Measurements from ENCODE around the gene KIRREL3.

The KIRREL3 gene

DNA sequence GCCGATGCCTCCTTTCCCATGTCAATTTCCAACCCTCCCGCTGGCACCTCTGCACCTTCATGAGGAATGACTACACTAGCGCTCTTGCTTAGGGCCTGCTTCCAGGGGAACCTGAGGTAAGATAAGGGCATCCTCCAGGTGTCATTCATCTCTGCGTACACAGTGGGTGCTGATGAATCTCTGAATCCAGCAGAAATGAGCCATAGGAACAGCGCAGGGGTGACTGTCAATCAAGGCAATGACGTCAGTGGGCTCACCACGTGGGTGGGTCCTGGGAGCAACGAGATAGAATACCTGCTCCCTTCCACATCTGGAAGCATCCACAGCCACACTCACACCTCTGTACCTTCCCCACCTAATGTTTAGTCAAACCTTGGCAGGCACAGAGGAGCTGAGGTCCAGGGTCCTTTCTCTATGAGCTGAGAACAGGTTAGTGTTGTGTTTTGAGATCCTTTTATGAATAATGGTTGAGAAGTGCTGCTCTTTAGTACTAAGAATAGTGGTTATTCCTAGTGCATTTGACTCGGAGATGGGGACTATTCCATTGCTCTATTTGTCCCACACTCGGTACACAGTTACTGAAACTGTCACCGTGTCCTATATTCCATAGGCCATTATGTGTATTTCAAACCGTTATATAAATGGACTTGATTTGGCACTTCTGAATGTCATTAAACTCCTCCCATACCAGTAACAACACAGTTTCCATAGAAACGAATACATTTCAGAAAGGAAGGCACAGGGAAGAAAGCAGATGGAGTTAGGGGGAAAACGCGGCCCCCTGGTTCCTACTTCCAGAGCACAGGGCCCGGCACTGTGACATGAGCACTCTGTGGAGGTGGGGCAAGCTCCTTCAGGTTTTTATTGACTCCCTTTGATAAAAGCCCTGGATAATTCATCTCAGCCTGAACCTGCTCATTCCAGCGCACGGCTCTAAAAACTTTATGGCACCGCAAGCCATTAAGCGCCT, 451.7 kb downstream of the KIRREL3 start:
- no peak for DNase-seq

- DNase-seq = no peak
Observed at GRCh38 chr11:126547691-126548090, 452.9 kb downstream of the KIRREL3 start.

GRCh38 chr11:126547161-126547560, 453.4 kb downstream of the KIRREL3 start:
- DNase-seq = no peak

- no peak for DNase-seq
Observed at GRCh38 chr11:126546694-126547093, 453.9 kb downstream of the KIRREL3 start.

DNA sequence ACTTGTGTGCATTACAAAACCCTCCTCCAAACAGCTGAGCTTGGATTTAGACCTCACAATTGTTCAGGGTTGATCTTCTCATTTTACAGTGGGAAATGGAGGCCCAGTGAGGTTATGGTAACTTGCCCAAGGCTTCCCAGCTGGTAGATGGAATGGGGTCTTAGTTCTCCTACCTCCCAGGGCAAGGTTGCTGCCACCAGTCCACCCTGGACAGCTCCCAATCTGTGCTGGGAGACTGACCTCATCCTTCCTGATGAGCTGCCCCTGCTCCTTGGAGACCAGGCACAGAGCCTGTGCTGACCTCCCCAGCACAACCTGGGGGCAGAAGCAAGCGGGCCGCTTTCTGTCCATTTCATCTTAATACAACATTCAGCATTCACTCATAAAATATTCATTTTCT, 454.4 kb downstream of the KIRREL3 start:
- DNase-seq = no peak

DNA sequence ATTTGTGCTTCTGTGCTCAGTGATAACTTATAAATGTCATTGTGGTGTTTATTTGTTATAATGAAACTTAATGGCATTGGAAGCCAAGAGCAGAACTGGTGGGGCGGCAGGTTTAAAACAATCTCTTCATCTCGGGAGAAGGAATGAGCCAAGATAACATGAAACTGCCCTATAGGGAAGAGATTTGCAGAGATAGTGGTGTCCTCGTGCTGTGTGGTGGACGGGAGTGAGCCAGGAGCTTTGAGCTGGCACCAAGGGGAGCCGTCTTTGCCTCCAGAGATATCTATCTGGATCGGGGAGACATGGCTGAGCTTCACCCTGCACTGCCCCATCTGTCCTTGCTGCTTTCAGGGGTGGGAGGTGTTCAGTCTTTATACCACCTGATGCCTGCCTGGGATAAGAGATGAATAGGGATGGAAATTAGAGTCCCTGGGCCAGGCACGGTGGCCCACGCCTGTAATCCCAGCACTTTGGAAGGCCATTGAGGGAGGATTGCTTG, 455.5 kb downstream of the KIRREL3 start:
- DNase-seq = no peak

GRCh38 chr11:126544108-126545056, 456.2 kb downstream of the KIRREL3 start:
- DNase-seq = no peak

GRCh38 chr11:126543691-126544090, 456.9 kb downstream of the KIRREL3 start:
- no peak for DNase-seq

DNA sequence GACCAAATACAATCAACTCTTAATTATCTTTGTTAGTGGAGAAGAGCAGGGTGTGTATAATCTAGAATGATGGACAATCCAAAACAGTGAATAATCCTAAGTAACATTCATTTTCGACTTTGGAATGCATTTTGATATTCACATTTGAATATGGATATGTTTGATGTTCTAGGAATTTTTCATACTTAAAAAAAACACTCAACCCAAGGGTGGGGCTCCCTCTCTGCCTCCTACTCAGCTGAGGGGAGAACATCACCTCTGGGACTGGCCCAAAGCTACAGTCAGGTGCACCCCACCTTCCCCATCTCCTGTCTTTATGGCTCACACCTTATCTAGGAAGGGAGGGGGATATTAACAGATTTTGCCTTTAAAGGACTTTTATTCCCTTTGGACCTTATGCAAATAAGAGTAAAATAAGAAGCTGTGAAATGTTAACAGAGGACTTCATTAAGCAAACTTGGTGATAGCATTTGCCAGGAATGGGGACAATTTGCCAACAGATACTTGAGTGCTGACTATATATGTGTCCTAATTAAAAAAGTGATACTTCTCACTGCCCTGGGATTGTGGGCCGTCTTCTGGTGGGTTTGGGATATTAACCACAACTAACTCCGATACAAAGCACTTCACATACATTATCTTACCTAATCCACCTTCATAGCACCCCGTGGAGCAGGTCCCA, 458.1 kb downstream of the KIRREL3 start:
- DNase-seq = no peak

- no peak for DNase-seq
Observed at GRCh38 chr11:126538071-126538470, 462.5 kb downstream of the KIRREL3 start.

- DNase-seq = no peak
Observed at GRCh38 chr11:126537492-126537891, 463.1 kb downstream of the KIRREL3 start.

- DNase-seq = no peak
Observed at GRCh38 chr11:126534141-126534805, 466.3 kb downstream of the KIRREL3 start.

DNA sequence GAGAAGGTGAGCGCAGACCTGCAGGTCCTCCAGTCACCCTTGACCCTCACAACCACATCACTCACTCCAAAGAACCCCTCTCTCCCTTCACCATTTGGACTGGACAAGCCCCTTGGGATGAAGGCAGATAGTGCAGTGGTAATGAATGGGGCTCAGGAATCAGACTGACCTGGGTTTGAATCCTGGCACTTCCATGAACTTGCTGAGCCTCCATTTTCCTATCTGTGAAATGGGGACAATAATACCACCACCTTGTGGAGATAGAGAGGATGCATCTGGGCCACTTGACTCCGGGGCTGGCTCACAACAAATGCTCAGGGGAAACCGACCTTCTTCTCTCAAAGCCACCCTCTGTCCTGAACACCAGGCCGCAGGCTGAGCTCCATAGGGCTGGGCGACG, 467.0 kb downstream of the KIRREL3 start:
- DNase-seq = no peak

GRCh38 chr11:126530416-126530815, 470.2 kb downstream of the KIRREL3 start:
- no peak for DNase-seq

GRCh38 chr11:126529037-126529436, 471.5 kb downstream of the KIRREL3 start:
- no peak for DNase-seq

DNA sequence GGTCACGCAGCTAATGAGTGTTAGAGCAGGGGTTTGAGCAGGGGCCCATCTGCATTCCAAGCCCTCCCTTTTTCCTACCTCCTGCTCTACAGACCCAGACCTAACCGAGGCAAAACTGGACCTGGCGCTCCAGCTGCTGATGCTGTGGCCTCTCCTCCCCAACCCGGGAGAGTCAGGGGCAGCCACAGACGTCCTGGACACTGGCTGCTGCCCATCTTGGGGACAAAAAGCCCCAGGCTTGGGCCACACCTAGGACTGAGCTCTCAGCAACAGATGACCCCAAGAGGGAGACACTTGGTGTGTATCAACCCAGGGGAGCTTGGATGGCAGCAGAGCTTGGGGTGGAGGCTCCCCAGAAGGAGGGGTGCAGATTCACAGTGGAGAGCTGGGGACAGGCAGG, 472.5 kb downstream of the KIRREL3 start:
- no peak for DNase-seq

- no peak for DNase-seq
Observed at GRCh38 chr11:126527651-126528050, 472.9 kb downstream of the KIRREL3 start.

DNA sequence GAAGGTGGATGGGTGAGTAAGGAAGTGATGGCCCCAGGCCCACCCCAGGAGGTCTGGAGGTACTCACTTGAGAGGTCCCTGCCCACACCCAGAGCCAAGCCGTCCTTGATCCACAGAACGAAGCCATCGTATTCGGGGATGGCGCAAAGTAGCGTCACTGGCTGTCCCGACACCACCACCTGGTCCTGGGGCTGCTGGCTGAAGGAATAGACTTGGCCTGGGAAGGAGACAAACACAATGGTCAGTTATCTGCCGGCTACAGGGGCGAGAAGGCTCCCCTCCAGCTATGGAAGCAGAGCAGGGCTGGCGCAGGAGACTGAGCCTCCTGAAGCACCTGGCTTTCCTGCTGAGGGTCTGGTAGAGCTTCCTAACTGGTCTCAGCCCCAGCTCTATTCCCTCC, 474.1 kb downstream of the KIRREL3 start:
- no peak for DNase-seq

GRCh38 chr11:126525702-126526101, 474.9 kb downstream of the KIRREL3 start:
- DNase-seq = no peak

- DNase-seq = no peak
Observed at GRCh38 chr11:126525216-126525615, 475.4 kb downstream of the KIRREL3 start.

- no peak for DNase-seq
Observed at GRCh38 chr11:126523441-126524205, 476.9 kb downstream of the KIRREL3 start.
